GM12865 (cell line): ENCODE measurements around the gene CENPP.

Experiments
- DNase-seq: peaks from one replicate; pipeline ENCODE4 v3.0.0; 2010; ENCODE audit warnings: low read depth
- H3K4me3 ChIP-seq: 2 replicates; pipeline ENCODE4 v1.5.1; 2011; ENCODE audit warnings: mild to moderate bottlenecking, low read depth, low read length, control low read depth
- CTCF ChIP-seq: IDR thresholded peaks from 2 replicates; pipeline ENCODE4 v1.5.1; 2011; ENCODE audit warnings: low read length, control low read depth, low read depth, inconsistent platforms; ENCODE audit not compliant: insufficient read depth; ENCODE audit errors: missing control alignments

Gene CENPP

GRCh38 chr9:92479346-92479745, 153.6 kb downstream of the CENPP start:
- no peak for TF ChIP-seq CTCF
- no peak for DNase-seq
- H3K4me3 ChIP-seq: no peak overlapping the region

- DNase-seq: no peak
- no peak overlapping the region for H3K4me3 ChIP-seq
- no peak for TF ChIP-seq CTCF
Observed at GRCh38 chr9:92480291-92480771, 154.6 kb downstream of the CENPP start.

GRCh38 chr9:92480986-92481633, 155.4 kb downstream of the CENPP start:
- H3K4me3 ChIP-seq: no peak overlapping the region
- no peak for TF ChIP-seq CTCF
- peak; percentile 34 for DNase-seq

GRCh38 chr9:92482329-92482728, 156.6 kb downstream of the CENPP start, which contains the start of gene ASPN:
Gene ASPN, minus strand, starts transcription at chr9:92482506.
- no peak for TF ChIP-seq CTCF
- H3K4me3 ChIP-seq: no peak within 1 kb of the TSS
- DNase-seq: no peak

- H3K4me3 ChIP-seq: no peak overlapping the region
- TF ChIP-seq CTCF: no peak
- DNase-seq: no peak
Observed at GRCh38 chr9:92482805-92483204, 157.1 kb downstream of the CENPP start.

- H3K4me3 ChIP-seq: no peak overlapping the region
- no peak for TF ChIP-seq CTCF
- DNase-seq: no peak
Observed at GRCh38 chr9:92483627-92484545, 158.1 kb downstream of the CENPP start.
